Stimulated activated CD4-positive, alpha-beta T cell treated with anti-CD3 and anti-CD28 coated beads, Interleukin-4, amount 100 ng/mL, for 48 hours (primary cell): ENCODE results near the gene MYO18B.

Experiments used
- DNase-seq, 2 donors: peaks; one replicate each; pipeline ENCODE4 v3.0.0-alpha.2; 2020; ENCODE audit warnings: low read depth in 2 of 2

MYO18B gene

GRCh38 chr22:25992331-25992730 is 250.3 kb downstream of the MYO18B start:
- no peak for DNase-seq

GRCh38 chr22:25996669-25997068 is 254.7 kb downstream of the MYO18B start:
- no peak for DNase-seq

- DNase-seq: no peak
These were observed 256.1 kb downstream of the MYO18B start for GRCh38 chr22:25997886-25998775.

- no peak for DNase-seq
These were observed 260.5 kb downstream of the MYO18B start for GRCh38 chr22:26002456-26002855.

GRCh38 chr22:26004477-26004876 is 262.5 kb downstream of the MYO18B start:
- DNase-seq: no peak

DNA sequence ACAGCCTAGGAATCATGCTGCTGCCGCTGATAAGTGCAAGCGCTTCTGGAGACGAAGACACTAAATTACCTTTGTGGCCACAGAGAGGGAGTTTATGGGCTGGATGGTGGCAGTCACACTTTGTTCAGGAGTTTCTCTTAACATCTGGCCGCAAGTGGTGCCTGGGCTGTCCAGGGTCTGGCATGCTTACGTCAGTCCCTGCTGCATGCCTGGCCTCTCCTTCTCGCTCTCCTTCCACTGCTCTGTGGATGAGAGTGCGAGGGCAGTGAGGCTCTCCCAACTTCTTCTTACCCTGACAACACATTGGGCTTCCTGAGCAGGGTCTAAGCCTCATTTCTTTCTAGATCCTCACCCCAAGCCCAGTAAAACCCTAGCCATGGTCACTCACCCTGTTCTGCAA is 266.6 kb downstream of the MYO18B start:
- DNase-seq: no peak

DNA sequence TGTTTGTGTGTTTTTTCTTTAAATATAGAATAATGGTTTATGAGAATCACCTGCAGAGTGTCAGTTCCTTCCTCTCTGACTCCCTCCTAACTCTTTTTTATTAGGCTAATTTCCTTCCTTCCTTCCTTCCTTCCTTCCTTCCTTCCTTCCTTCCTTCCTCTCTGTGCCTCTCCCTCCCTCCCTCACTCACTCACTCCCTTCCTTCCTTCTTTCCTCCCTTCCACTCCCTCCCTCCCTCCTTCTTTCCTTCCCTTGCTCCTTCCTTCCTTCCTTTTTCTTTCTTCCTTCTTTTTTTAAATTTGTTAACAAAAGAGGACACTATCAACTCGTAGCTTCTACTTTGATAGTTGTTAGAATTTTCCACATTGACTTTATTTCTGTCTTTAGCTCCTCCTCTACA is 274.9 kb downstream of the MYO18B start:
- no peak for DNase-seq

GRCh38 chr22:26017932-26018331 is 275.9 kb downstream of the MYO18B start:
- no peak for DNase-seq

GRCh38 chr22:26019596-26019995 is 277.6 kb downstream of the MYO18B start:
- DNase-seq: no peak

- no peak for DNase-seq
These were observed 279.5 kb downstream of the MYO18B start for GRCh38 chr22:26021516-26021915.

- no peak for DNase-seq
These were observed 281.3 kb downstream of the MYO18B start for GRCh38 chr22:26023104-26023775.

- DNase-seq: no peak
These were observed 283.6 kb downstream of the MYO18B start for GRCh38 chr22:26025626-26026025.

- no peak for DNase-seq
These were observed 285.4 kb downstream of the MYO18B start for GRCh38 chr22:26027341-26027740.

DNA sequence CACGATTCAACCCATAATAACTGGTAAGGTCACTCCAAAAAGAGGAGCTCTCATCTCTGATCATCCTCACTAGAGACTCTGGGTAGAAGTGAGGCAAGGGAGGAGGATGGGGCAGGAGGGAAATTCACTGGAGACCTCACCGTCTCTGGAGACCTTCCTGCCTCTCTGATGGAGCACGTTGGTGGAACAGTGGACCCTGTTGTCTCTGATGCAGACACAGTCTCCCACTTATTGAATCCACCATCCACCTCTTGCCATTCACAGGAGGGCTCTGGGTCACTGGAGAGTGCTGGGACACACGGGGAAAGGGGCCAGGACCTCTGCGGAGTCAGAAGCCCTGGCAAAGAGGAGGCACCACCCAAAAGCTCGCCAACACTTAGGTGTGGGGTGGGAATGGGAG is 289.7 kb downstream of the MYO18B start:
- no peak for DNase-seq

DNA sequence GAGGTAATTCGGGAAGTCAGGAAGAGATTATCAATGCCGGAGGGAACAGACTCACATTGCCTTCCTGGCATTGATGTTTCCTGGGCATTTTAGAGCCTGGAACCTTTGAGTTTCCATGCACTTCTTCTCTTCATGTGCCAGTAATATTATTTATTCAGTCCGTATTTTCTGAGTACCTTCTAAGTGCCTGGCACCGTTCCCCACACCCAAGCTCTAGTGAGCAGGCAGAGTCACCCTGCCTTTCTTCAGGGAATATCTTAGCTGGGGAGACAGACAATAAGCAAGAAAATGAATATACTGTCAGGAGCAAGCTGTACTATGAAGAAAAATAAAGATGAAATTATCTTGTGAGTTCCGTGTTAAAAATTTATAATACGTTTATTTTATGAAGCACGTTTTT is 291.1 kb downstream of the MYO18B start:
- no peak for DNase-seq

- no peak for DNase-seq
These were observed 291.6 kb downstream of the MYO18B start for GRCh38 chr22:26033586-26033985.

GRCh38 chr22:26035523-26035922 is 293.5 kb downstream of the MYO18B start:
- DNase-seq: no peak

GRCh38 chr22:26038365-26038764 is 296.4 kb downstream of the MYO18B start:
- no peak for DNase-seq

DNA sequence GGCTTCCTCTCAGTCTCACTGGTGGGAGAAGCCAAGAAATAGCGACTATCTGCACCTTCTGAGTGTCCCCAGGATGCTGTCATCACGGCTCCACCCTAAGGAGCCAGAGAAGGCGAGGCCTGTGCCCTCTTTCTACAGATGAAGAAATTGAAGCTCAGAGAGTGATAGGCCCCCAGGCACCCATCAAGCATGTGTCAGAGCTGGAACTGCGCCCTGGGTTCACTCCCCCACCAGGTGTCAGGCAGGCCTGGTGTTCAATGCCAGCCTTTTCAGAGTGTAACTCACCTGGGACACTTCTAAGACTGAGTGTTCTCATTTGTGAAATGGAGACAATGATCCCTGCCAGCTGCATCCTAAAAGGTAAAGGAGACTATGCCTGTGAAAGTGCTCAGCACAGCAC is 299.9 kb downstream of the MYO18B start:
- no peak for DNase-seq

GRCh38 chr22:26043031-26043430 is 301.0 kb downstream of the MYO18B start:
- no peak for DNase-seq

DNA sequence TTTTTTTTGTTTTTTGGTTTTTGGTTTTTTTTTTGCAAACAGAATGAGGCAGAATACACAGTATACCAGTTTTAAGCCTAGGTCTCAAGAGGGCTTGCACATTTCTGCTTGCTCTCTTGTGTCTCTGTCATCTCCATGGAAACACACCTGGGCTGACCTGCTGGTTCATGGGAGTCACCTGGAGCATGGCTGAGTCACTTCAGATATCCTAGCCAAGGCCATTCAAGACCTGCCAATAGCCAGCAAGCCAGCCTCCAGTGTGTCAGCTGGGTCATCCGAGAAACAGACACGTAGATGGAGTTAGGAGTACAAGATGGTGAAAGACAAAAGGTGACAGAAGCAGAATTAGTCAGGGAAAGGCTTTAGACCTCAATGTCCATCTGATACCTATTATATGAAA is 303.1 kb downstream of the MYO18B start:
- DNase-seq: no peak

GRCh38 chr22:26045860-26046259 is 303.9 kb downstream of the MYO18B start:
- no peak for DNase-seq

DNA sequence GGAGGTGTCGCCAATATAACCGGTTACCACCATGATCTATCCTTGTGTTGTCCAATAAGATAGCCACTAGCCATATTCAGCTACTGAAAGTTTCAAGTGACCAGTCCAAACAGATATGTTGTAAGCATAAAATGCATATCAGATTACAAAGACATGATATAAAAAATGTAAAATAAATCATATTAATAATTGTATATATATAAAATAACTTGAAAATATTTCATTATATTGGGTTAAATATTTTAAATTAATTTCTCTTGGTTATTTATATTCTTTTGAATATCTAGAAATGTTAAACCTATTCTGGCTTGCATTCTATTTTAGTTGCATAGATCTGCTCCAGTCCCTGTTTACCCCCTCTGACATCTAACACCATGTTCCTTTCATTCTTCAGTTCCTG is 305.5 kb downstream of the MYO18B start:
- no peak for DNase-seq
